Measurements from ENCODE around the gene DMBX1.

The DMBX1 gene

DNA sequence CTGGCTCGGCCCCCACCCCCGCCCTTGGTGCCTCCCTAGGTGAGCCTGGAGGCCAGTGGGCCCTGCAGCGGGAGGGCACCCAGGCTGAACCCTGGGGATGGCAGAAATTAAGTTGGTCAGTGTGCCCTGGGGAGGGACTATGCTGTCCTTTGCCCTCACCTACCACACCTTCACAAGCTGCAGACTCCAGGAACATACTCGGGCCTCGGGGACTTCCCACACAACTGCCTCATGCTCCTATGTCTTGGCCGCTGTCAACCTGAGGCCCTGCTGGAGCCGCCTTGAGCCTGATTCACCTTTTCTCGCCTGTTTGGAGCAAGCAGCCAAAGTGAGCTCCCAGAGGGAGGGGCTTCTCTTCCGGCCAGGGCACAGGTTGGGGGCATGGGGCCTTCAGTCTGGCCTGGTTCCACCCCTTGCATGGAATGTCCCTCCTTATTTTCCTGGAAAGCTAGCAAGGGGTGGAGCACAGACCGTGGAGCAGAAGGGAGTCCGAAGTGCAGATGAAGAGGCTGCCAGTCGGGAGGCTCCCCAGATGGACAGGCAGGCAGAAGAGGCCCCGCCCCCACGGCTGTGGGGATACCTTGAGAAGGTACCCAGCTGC is 37.2 kb downstream of the DMBX1 start:
- DNase-seq: no peak

DNA sequence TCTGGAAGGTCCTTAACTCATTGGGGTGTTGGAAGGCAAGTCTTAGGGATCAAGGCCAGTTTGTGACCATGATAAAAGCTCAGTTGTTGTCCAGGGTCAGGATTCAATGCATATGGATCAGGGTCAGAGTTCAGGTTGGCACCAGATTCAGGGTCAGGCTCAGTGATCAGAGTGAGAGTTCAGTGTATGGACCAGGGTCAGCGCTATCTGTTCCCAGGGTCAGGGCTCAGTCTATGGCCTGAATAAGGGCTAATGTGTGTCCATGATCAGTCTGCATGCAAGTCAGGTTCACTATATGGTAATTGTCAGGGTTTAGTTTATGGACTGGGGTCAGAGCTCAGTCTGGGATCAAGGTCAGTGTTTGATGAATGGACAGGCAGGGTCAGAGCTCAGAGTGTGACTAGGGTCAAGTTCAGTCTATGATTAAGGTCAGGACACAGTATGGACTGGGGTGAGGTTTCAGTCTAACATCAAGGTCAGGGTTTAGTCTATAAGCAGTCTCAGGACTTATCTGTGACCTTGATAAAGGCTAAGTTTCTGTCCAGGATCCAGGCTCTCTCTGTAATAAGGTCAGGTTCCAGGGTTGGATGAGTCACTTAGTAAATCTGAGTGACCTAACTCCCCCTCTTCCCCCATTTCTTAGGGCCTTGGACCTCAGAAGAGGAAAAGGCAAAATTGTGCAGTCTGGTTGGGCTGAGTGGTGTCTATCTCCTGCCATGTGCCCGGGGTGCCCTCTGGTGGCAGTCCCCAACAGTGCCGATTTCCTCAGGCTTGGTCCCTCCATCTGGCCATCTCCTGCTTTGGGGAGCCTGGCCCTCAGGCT is 38.0 kb downstream of the DMBX1 start:
- no peak for DNase-seq

DNA sequence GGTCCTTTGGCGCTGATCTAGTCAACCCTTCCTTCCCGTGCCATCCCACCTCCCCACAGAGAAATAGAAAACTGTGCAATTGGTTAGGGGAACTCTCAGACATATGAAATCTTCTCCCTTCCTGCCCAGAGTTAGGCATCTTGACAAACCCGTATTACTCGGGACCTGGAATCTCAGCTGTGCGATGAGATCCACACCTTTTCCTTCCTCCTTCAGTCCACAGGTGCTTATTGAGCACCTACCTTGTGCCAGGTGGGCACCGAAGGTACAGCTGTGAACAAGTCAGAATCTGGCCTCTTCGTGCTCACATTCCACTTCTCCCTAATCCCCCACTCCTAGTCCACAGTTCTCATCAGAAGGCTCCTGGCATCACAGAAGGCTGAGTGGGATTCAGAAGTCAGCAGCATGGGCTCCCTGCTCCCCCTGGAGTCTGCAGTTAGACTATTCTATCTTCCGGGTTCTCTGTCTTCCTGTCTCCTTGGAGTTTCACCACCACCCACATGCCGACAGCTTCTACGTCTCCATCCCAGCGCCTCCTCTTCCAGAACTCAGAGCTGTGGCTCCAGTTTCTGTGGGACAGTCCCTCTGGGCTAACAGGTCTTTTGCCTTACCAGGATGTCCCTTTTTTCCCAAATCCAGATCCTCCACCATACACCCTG is 38.8 kb downstream of the DMBX1 start:
- DNase-seq: no peak

DNA sequence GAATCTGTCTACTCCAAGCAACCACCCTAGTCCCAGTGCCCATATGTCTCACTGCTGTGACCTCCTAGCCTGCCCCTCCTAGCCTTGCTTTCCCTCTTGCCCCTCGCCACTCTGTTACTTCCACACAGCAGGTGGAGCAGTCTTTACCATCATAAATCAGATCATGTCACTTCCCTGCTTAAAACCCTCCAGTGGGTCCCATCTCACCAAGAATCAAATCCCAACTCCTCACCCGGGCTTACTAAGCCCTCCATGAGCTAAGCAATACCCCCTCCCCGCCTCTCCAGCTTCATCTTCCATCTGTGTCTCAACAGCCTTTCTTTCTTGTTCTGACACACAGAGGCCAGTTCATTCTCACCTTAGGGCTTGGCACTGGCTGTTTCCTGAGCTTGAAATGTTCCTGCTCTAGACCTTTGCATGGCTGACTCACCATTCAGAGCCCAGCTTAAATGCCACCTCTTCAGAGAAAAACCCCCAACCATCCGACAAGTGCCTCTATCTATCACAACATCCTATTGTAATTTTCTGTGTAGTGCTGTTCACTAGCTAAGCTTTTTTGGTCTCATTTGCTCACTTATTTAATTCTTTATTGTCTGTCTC is 39.5 kb downstream of the DMBX1 start:
- DNase-seq: no peak

DNA sequence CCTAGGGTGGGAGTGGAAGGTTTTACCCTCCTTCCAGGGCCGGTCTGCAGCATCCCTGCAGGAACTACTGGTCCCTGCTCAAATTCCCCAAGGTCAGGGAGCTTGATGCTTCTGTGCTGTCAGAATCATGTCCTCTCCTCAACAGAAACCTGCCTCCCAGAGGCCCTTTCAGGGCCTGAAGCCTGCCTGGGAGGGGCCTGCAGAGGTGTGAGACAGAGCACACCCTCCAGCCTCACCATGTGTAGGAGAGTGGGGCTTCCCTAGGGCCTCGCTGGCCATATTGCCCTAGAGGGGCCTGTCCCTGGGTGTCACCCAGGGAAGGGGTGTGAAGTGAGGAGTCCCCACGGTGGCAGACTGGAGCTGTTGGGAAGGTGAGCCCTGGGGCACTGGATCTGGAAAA is 40.7 kb downstream of the DMBX1 start:
- no peak for DNase-seq

DNA sequence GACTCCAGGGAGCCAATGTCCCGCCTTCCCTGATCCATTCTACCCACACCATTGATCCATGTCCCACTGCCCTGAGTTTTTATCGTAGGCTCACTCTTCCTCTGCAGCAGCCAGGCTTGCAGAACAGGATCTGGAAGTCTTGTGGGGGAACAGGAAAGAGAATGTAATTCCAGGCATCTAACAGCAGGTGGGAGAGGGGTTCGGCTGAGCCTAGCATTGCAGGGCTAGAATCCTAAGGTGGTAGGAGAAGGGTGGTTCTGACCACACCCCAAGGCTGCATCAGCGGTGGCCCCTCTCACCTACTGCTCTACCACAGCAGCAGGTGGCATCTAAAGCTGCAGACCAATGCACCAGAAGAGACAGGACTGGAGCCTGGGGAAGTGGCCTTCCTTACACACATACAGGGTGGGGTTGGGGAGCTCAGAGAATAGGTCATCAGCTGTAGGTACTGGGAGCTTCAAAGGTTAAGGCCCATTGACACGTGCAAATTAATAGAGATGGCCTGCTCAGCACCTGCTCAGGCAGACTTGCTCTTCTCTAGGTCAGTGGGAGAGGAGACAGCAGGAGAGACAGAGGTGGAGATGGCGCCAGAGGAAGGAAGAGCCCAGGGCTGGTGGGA is 41.3 kb downstream of the DMBX1 start:
- DNase-seq: no peak

DNA sequence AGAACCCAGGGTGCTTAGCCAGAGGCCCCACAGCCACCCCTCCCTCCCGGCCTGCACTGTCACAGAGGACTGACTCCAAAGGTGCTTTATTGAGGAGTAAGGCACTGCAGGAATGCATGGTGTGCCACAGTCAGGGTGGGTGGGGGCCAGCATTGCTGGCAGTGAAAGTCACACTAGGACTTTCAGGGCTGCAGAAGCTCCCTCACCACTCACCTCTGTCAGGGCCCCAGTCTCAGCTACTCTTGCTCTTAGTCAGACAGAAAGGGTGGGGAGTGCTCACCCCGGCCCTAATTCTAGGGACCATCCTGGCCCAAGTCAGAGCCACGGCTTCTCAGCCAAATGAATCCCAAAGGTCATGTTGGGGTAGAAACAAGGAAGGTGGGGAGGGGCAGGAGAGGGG is 42.5 kb downstream of the DMBX1 start:
- DNase-seq: no peak

DNA sequence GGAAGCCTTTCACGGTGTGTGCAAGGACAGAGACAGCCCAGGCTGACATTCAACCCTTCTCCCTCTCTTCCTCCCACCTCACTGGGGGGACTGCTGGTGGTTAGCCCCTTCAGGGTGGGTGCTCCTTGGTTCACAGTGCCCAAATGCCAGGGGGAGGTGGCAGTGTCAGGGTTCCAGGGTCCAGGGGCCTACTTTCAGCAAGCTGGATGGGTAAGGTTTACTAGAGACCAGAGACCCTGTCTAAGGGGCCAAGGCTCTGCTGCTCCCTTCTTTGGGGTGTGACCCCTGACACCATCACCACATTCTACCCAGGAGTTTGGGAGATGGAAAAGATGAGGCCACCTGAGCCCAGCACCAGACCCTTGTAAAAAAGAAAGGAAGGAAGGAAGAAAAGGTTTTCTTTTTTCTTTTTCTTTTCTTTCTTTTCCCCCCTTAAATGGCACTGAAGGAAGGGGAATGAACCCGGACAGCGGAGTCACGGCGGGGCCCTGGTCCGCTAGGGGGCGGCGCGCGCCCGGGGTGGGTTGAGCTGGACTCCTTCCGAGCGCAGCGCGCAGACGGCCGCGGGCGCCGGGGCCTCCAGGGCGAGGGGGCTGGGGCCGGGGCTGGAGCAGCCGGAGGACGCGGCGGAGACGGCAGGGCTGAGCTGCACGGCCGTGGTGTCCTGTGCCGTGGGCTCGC is 43.0 kb downstream of the DMBX1 start:
- no peak for DNase-seq

DNA sequence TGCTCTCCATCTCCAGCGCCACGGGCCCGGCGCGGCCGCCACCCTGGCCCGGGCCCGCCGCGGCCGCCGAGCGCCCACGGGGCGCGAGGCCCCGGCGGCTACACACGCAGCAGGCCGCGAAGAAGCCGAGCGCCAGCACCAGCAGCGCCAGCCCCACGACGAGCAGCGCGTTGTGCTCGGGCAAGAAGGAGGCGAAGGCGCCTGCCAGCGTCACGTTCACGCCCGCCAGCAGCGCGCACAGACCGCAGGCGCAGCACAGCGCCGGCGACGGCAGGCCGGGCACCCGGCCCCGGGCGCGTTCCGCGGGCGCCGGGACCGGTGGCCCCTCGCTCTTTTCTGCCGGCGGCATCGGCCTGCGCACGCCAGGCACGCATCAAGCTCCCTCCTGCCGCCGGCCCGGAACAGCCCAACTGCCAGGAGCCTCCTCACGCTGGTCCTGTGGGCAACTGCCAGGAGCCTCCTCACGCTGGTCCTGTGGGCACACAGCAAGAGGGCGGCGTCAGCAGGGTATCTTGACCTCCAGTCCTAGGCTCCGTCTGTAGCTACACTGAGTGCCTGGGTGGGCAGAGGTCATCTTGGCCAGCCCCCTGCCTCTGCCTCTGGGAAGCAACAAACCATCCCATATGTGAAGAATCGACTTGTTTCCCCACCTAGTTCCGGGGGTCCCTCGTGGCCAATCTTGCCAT is 43.7 kb downstream of the DMBX1 start:
- no peak for DNase-seq

DNA sequence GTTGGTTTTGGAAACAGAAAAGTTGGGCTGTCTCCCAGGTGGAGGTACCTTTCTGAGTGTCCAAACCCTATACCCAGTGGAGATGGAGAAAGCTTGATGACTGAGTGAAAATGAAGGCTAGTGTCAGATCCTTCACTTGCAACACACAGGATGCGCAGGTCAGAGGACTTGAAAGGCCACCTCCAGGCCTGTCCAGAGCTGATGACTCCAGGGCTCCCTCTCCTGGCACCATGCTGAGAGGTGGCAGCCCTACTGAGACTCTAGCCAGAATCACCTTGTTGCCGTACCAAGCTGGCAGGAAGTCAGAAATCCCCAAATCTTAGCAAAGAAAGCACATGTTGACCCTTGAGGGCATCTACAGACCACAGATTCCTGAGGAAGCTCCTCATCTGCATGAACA is 45.4 kb downstream of the DMBX1 start:
- DNase-seq: no peak

DNA sequence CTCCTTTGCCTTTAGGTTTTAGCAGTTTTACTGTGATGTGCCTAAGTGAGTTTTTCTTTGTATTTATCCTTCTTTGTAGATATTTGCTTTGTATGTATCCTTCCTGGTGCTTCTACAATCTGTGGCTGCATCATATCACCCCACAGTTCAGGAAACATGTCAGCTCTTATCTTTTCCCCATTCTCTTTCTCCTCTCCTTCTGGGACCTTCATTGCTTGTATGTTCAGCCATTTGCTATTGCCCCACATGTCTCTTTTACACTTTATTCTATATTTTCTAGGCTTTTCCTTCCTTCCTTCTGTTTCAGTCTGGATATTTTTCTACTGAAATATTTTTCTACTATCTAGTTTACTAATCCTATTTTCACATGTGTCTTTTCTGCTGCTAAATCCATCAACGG is 46.9 kb downstream of the DMBX1 start:
- DNase-seq: no peak

DNA sequence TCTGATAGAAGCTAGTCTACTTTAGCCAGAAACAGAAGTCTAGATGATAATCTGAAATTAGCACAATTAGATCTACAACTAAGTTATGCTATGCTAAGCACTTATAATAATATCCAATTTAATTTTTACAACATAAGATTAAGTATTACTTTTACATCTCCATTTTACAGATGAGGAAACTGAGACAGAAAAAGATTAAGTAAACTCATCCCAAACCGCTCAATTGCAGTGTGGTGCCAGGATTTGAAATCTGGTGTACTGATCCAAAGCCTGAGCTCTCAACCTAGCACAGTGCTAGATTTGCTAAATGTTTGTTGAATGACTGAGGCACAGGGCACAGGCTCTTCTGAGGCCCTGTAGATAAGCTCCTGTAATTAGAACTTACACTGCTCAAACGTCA is 48.0 kb downstream of the DMBX1 start:
- DNase-seq: no peak

DNA sequence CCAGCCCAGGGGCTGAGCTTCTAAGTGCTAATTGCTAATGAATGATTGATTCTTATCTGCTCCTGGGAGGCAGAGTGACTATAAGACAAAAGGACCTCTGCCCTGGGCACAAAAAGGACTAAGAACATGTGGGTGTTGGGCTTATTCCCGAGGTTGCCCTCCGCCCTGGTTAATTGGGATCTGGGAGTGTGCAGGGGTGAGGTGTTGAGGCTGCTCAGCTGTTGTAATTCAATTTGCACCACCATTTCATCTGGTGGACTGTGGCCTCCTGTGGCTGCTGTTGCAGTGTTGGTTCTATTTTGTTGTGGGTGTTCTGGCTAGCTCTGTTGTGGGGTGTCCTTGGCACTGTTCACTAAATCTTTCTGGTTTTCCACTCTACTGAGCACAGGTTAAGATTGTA is 48.5 kb downstream of the DMBX1 start:
- no peak for DNase-seq
